GM19023 (cell line): ENCODE data around the gene GRM4.
"Not testable (repeated sequence)": the region's sequence is repeated elsewhere in the genome, so short reads cannot be mapped to it uniquely, and the experiment has no call there.

ENCODE experiments used
- ATAC-seq: cut with Tn5 transposase; IDR thresholded peaks from one replicate; pipeline ENCODE4 v1.9.1; 2021; ENCODE audit warnings: mild to moderate bottlenecking, moderate library complexity; ENCODE audit not compliant: unreplicated experiment

Gene GRM4

DNA sequence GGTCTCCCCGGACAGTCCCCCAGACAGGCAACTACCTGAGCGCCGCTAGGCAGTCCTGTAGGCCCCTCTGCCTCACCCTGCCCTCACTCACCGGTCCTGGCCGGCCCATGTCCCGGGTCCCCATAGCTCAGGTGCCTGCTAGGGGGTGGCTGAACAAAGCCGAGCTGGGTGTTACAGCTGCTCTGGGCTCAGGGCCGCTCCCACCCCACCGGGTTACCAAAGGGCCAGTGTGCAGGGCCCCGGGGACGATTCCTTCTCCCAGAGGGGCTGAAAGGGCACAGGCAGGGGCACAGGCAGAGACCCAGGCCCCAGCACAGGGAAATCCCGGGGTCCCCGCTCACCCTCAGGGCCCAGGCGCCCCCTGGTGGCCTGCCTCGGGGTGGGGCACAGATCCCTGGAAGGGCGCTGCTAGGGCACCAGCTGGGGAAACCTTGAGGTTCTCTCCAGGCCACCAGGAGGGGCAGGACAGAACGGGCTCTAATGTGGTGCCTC, 118.4 kb downstream of the GRM4 start:
- no peak for ATAC-seq

DNA sequence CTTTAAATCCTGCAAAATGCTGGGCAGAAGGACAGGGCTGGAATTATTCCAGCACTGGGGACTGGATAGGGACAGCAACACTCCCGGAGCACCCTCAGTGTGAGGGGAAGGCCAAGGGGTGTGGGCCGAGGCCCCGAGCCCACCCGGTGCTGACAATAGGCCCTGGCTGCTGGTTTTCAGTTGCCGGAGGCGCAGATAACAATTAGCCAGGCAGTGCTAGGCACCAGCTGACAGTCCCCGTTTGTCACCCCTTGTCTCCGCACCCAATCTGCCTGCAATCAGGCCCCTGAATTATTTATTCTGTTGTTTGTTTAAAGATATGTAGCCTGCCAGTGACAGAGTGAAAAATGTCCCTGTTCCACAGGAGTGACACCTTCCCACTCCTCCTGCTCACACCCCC, 120.0 kb downstream of the GRM4 start:
- no peak for ATAC-seq

DNA sequence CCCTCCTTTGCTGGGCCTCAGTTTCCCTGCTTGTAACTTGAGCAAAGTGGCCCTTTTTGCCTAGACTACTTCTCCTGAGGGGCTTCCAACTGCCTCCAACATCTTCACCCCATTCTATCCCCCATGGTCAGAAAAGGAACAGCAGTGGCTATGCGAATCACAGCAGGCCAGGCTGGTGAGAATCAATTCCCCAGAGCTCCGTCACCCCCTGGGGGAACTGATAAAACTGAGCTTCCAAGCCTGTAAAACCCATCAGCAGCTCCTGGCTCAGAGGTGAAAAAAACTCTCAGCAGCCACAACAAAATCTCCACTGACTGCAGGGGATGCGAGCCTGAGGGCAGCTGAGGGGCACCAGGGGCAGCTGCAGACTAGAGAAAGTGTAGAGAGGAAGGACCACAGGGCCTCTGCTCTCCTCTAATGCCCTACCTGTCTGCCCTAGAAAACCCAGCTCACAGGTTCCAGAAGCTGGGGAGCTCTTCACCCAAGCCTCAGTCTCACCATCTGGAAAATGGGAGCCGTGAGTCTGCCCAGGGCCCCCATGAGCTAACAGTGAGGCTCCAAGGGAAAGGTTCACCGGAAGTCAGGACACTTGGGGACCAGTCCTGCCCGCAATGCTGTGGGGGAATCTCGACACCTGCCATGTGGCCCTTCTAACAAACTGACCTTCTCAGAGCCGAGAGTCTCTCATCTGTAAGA, 120.6 kb downstream of the GRM4 start:
- no peak for ATAC-seq

DNA sequence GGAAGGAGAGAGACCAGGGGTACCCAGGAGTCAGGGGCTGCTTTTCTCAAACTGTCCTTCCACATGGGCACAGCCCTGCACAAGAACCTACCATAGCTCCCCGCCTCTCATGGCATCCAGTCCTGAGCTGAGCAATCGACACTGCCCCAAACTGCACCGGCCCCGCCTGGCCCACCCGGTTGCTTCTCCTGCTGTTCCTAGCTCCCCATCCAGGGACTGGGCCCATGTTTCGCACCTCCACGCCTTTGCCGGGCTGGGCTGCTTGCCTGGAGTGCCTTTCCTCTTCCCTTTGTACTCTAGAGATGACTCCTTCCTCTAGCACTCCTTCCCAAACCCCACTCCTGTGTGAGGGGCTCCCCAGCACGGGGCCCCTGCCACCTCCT, 123.0 kb downstream of the GRM4 start:
- ATAC-seq: no peak

DNA sequence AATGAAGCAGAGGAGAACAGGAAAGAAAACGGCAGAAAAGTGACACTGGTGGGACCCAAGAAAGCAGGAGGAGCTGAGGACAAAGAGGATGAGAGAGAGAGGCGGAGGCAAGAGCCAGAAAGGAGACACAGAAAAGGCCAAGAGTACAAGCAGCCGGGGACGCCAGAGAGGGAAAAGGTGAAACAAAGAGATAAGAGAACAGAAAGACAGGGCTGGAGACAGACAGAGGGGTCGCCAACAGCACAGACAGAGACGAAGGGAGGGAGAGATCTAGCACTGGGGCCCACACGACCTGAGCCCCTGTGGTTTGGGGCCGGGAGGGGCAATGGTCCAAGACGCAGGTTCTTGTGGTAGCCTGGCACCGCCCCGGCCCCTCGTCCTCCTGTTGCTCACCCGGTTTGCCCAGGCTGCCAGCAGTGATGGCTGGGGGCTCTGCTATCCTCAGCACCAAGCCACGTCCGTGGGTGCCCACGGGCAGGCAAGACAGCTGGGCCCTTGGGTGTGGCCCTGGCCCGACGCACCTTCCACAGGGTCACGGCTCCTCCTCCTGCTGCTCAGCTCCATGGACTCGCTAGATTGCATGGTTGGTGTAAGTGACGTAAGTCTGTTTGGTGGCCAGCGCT, 123.5 kb downstream of the GRM4 start:
- no peak for ATAC-seq

DNA sequence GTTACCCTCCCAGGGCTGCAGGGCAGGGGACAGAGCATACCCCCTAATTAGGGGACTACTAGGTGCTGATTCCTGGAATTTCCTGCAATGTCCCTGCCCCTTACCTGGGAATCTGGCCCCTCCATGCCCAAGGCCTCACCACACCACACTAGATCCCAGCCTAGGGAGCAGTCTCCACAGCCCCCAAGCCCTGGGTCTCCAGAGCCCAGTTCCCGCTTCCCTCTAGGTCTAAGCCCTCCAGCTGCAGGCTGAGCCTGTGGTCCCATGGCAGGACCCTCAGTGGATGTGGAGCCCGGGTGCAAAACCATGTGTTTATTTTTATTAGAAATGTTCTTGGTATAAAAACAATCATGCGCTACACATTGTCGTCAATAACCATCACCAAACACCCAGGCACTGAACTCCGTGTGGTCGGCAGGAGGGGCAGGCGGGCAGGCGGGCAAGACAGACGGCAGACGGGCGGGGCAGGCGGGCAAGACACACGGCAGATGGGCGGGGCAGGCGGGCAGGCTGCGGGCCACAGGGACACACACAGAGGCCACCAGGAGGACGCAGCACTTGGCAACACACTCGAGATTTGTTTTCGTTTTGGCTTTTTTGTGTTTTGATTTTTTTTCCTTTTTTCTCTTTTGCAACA, 124.2 kb downstream of the GRM4 start:
- ATAC-seq: no peak

DNA sequence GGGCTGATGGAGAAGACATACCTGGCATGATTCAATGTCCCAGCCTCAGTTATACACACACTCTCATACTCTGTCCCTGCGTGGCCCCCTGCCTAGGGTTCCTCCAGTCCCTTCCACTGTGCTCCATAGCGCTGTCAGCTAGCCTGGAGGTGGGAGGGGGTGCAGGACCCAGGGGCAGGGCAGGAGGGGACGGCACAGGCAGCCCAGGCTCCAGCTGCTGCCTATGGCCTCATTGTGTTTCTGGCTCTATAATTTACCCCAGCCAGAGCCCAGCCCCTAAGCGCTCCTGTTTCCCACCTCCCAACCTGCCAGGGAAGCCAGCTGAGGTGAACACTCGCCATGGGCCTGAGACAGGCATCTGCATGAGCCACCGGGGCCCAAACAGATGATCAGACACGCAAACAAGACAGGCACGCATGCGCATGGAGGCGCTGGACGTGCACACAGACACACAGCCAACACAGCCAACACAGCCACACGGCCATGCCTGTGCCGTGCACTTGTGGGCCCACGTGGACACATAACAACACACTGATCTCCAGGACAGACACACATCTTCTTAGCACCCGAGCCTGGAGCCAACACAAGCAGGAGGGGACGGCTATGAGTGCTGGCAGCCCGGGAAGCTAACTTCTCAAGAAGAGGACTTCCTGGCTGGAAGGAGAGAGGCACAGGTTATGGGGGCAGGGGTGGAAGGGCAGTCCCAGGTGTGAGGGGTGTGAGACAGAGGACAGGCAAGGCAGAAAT, 124.9 kb downstream of the GRM4 start:
- ATAC-seq: no peak

DNA sequence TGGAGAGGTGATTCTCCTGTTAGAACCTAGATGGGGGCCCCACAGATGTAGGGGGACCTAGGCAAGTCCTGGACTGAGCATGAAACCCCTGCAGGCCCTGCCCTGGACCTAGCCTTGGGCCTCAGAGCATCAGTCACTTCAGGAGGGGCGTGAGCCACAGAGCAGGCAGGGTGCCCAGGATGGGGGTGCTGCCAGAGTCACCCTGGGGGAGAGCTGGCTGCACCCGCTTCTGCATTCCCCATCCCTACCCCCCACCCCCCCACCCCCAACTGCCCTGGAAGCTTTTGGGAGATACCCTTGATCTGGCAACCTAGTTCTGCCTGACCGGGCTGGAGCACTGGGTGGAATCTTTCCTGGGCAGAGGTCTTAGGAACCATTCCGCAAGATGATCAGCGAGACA, 125.6 kb downstream of the GRM4 start:
- ATAC-seq: no peak

DNA sequence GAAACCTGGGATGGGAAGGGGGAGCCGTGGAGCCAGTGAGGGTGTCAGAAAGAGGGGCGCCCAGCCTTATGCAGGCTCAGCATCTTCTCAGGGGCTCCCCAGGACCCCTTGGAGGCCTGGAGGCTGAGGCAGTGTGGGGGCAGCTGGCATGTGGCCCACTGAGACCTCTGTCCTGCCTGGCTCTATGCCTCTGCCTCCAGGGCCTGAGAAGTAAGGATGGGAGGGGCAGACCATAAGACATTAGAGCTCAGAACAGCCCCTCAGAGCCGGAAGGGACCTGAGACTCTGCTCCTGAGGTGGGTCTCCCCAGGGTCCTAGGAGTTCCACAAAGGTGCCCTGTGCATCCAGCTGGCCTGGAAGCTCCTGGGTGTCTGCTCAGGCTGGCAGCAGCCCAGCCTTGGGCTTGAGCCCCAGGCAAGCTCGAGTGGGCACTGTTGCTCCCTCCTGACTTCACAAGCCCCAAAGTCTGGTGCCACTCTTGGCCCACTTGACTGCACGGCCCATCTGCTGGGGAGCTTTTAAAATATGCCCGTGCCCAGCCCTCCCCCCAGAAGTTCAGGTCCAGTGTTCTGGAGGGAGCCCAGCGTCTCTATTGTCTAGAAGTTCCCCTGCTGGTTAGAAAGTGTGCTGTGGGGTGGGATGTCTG, 126.8 kb downstream of the GRM4 start:
- no peak for ATAC-seq

DNA sequence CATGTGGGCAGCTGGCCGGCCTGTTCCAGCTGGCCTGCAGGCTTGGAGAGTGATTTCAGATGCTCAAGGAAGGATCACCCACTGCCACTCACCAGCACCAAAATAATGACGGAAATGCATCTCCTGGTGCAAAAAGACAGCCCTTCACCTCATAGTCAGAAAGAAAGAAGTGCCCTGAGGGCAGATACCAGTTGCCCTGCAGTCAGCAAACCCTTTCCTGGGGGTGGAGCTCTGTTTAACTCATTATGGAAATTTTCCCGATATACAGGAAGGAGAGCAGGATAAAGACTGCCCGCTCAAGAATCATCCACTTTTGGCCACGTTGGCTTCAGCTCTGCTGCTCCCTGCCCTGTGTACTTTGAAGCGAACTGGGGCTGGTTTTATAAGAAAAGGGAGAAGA, 127.9 kb downstream of the GRM4 start:
- no peak for ATAC-seq

DNA sequence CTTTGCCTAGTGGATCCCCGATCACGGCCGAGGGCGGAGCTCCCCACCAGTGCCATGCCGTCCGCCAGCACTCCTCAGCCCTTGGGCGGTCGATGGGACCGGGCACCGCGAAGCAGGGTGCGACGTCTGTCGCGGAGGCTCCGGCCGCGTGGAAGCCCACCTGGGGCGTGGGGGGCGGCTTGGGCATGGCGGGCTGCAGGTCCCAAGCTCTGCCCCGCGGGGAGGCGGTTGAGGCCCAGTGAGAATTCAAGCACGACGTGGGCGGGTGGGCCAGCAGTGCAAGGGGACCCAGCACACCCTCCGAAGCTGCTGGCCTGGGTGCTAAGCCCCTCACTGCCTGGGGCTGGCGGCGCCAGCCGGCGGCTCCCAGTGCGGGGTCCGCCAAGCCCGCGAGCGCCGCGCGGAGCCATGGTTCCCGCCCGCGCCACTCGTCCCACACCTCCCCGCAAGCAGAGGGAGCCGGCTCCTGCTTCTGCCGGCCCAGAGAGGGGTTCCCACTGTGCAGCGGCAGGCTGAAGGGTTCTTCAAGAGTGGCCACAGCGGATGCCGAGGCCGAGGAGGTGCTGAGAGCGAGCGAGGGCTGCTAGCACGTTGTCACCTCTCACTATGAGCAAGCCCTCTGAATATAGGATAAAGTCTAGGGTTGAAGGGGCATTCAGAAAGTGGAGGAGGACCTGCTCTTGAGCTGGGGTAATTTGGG, 128.6 kb downstream of the GRM4 start:
- no peak for ATAC-seq

DNA sequence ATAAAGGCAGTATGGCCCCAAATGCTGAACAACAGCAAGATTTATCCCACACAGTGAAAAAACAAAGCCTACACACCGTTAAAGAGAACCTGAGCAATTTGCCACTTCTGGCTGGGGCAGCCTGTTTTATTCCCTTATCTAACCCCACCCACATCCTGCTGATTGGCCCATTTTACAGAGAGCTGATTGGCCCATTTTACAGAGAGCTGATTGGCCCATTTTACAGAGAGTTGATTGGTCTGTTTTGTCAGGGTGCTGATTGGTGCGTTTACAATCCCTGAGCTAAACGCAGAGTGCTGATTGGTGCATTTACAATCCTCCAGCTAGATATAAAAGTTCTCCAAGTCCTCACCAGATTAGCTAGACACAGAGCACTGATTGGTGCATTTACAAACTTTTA, 129.3 kb downstream of the GRM4 start:
- not testable (repeated sequence) for ATAC-seq

DNA sequence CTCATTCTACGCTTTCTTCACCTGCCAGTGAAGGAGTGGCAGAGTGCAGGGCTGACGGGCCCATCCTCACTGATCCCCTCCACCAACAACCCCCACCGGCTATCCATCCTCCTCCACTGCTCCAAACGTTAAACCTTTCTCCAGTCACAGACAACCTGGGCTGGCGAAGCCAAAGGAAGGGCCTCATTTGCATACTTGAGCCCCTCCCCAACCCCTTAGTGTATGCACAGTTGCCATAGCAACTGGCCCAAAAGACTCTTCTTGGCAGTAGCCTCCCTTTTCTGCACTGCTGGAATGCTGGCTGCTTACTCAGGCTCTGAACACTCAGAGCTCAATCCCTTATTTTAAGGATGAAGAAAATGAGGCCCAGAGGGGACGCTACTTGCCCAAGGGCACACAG, 130.3 kb downstream of the GRM4 start:
- no peak for ATAC-seq

DNA sequence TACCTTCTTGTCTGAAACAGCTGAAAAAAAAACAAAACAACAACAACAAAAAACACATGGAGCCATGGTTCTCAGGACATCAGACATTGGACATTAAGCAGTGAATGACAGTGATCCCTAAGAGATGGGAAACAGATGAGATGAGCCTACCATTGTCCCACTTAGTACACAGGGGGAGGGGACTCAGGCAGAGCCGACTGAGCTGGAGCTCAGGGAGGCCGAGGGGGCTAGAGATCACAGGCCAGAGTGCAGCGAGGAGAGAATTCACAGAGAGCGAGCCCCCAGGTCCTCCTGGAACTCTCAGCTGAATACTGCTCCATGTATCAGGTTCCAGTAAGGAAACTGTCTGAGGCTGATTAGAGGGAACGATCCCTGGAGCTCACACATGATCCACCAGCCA, 134.6 kb downstream of the GRM4 start:
- ATAC-seq: no peak

DNA sequence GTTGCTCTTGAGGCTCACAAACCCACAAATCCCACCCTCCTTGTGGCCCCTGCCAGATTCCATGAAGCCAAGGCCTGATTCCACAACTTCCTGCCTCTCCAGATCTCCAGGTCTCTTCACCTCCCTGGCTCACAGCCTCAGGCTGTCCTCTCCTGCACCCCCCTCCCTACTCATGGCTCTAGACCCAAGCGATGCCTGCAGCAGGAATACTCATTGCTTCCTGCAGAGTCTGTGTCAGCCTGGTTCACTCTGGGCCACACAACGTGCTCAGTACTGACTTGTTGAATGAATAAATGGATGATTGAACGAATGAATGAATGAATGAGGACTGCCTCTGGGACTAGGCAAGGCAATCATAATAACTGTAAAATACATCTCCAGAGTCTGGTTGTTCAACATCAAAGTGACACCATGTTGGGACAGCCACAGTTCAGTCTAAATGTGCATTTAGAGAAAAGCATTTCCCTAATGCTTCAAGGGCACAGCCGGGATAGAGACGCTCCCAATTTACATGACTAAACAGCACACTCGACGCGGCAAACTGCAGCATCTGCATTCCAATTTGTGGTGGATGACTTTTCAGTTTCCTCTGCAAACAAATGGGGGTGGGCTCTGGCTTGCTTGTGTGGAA, 139.9 kb downstream of the GRM4 start:
- no peak for ATAC-seq

DNA sequence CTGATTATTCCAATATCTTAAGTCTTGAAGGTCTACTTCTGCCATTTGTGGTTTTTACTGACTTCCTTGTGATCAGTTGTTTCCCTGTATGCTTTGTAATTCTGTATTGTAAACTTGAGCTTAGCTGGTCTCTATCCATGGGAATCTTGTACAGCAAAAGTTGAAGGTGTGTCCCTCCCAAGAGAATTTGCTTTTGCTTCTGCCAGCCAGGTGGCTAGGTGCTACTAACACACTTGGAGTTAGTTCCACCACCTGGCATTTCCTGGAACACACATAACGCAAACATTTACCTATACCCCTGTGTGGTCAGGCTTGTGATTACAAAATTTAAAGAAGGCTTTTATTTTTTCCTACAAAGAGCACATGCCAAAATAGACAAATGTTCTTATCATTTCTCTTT, 141.2 kb downstream of the GRM4 start:
- no peak for ATAC-seq

DNA sequence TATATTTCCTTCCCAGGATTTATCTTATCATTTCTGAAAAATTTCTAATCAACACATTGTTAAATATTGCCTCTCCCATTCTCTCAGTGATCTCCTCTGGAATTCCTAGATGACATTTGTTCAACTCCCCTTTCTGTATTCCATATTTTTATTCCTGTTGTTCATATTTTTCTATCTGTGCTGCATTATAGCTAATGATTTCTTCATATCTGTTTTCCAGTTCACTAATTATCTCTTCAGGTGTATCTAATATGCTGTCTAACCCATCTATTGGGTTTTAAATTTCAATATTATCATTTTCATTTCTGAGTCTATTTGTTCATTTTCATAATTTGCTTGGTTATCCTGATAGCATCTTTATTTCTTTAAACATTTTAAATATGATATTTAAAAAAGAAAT, 141.9 kb downstream of the GRM4 start:
- no peak for ATAC-seq

DNA sequence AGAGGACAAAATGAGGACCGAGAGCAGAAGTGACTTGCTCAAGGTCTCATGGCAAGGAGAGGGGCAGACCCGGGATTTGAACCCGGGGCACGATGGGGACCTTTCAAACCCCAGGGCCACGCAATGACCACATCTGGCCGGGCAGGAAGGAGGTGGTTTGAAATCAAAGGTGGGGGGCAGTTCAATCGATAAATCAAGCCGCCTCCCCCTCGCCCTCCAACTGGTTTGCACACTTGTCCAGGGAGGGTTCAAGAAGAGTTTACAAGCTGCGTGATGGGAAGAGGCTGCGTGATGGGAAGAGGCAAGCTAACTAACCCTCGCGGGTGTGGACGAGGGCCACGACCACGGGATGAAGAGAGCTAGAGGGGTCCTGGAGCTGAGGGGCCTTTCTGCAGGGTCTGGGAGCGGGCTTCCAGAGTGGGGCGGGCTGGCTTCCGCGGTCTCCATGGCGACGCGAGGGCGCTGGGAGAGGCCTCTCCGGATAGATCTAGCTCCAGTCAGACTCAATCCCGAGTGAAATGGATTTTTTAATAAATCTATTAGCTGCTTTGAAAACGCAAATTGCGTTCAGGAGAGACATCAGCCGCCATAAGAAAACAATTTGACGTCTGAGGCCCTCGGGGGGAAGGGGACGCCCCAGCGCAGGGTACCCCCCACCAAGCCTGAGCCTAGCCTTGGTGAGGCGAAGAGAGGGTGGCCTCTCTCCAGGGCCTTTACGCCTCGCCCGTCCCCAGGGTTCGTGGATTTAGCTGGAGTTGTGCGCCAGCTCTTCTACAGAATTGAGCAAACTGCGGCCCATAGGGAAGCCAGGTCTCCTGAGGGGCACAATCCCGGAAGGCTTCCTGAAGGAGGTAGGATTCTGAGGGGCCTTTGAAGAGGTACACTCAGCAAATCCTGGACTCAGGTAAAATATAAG, 143.9 kb downstream of the GRM4 start:
- no peak for ATAC-seq

DNA sequence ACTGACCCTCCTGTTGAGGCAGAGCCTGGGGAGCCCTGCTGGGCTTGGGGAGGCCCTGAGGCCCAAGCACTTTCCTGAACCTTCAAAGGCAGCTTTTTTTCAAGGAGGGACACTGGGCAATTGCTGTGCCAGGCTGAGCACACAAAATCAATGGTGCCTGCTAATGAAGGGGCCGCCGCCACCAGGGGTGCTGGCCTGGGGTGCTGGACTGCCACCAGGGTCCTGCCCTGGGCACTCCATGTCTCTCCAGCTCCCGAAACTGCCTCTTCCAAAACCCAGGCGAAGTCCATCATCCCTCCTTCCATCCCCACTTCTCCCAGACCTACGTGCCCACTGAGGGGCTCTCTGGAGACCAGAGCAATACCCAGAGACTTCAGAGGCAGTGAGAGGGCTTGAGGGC, 145.6 kb downstream of the GRM4 start:
- no peak for ATAC-seq
